ENCODE measurements around the gene KPTN.
"Not testable (repeated sequence)": the region's sequence is repeated elsewhere in the genome, so short reads cannot be mapped to it uniquely, and the experiment has no call there.

The KPTN gene

GRCh38 chr19:47491358-47492136 is 7.5 kb upstream of the KPTN start:
- DNase-seq (ENCODE audit: low spot score), result no peak

GRCh38 chr19:47490847-47491246 is 6.8 kb upstream of the KPTN start:
- DNase-seq (ENCODE audit: low spot score), result no peak

- DNase-seq (ENCODE audit: low spot score), result no peak
Observed at GRCh38 chr19:47490031-47490430, 6.0 kb upstream of the KPTN start.

- DNase-seq (ENCODE audit: low spot score), result no peak
Observed at GRCh38 chr19:47489072-47489914, 5.3 kb upstream of the KPTN start.

- no peak for DNase-seq (ENCODE audit: low spot score)
Observed at GRCh38 chr19:47487551-47488515, 3.8 kb upstream of the KPTN start.

- no peak for DNase-seq (ENCODE audit: low spot score)
Observed at GRCh38 chr19:47486900-47487299, 2.9 kb upstream of the KPTN start.

GRCh38 chr19:47486220-47486619 is 2.2 kb upstream of the KPTN start:
- not testable (repeated sequence) for DNase-seq (ENCODE audit: low spot score)

- no peak for DNase-seq (ENCODE audit: low spot score)
Observed at GRCh38 chr19:47485210-47485609, 1.2 kb upstream of the KPTN start.

GRCh38 chr19:47483200-47483599 is 819 bp downstream of the KPTN start:
- no peak for DNase-seq (ENCODE audit: low spot score)

- DNase-seq (ENCODE audit: low spot score), result no peak
Observed at GRCh38 chr19:47481460-47482052, 2.5 kb downstream of the KPTN start.

- no peak for DNase-seq (ENCODE audit: low spot score)
Observed at GRCh38 chr19:47480658-47481057, 3.4 kb downstream of the KPTN start.

- DNase-seq (ENCODE audit: low spot score), result no peak
Observed at GRCh38 chr19:47479701-47480503, 4.1 kb downstream of the KPTN start.

- DNase-seq (ENCODE audit: low spot score), result no peak
Observed at GRCh38 chr19:47476438-47476972, 7.5 kb downstream of the KPTN start.

- DNase-seq (ENCODE audit: low spot score), result no peak
Observed at GRCh38 chr19:47475465-47475864, 8.6 kb downstream of the KPTN start.

GRCh38 chr19:47473336-47473735 is 10.7 kb downstream of the KPTN start:
- no peak for DNase-seq (ENCODE audit: low spot score)

GRCh38 chr19:47471733-47472457 is 12.1 kb downstream of the KPTN start, which contains the start of gene SLC8A2:
Gene SLC8A2 (minus strand): TSS chr19:47471893. CDS start chr19:47466403, 5,490 bp downstream.
- peak; percentile 42 for DNase-seq (ENCODE audit: low spot score)

GRCh38 chr19:47471381-47471732 is 12.7 kb downstream of the KPTN start:
- DNase-seq (ENCODE audit: low spot score), result no peak

GRCh38 chr19:47470447-47471195 is 13.4 kb downstream of the KPTN start:
- no peak for DNase-seq (ENCODE audit: low spot score)

GRCh38 chr19:47469719-47470118 is 14.3 kb downstream of the KPTN start:
- DNase-seq (ENCODE audit: low spot score), result no peak

All from pons (tissue), 1 donor.